ENCODE measurements around the gene GMDS. TPM values are rescaled to one million over a fixed set of nuclear protein-coding genes. Genes with fewer than 3 reads are reported as not detected.

The GMDS gene
- total RNA-seq, 1 experiment from 2014 or later, result 27.6 TPM

- H3K14ac ChIP-seq (ENCODE audit: insufficient read depth, low read length), result no peak overlapping the region
- no peak overlapping the region for H4K91ac ChIP-seq (ENCODE audit: insufficient read length, low read depth, low read length)
- no peak overlapping the region for H3K4ac ChIP-seq (ENCODE audit: low read depth, low read length)
- Mint-ChIP-seq H3K36me3 (ENCODE audit: insufficient read depth in 1 of 3, low read depth in 3 of 3) (peaks cover 0 to 2% (median 0%) of the 10 kb centered on the region in 3 experiments; a peak in 1 of 7 replicates), H3K9me3 (no peaks in the 10 kb centered on the region), H3K4me3 (no peak overlapping the region), H3K27me3 (ENCODE audit: low read depth) (no peaks in the 10 kb centered on the region), H3K27ac (no peak overlapping the region), H3K4me1 (peaks cover 26 to 27% of the 10 kb centered on the region in 2 experiments)
- H3K23me2 ChIP-seq (ENCODE audit: insufficient read length, low read depth, low read length, poor library complexity, severe bottlenecking), result no peaks in the 10 kb centered on the region
- H3K9ac ChIP-seq (ENCODE audit: extremely low read depth, insufficient read length, low read length), result no peak overlapping the region
- H3K27me3 ChIP-seq (ENCODE audit: insufficient read depth, low read length), result no peaks in the 10 kb centered on the region
- H3K23ac ChIP-seq (ENCODE audit: insufficient read length, low read depth, low read length), result no peak overlapping the region
- H2AFZ ChIP-seq (ENCODE audit: low read length), result no peak overlapping the region
- H3K4me2 ChIP-seq (ENCODE audit: insufficient read depth, insufficient read length, low read length), result no peak overlapping the region
- H2BK120ac ChIP-seq (ENCODE audit: low read depth, low read length, poor library complexity, severe bottlenecking), result no peak overlapping the region
- H2BK12ac ChIP-seq (ENCODE audit: insufficient read length, low read depth, low read length), result no peak overlapping the region
- H2AK5ac ChIP-seq (ENCODE audit: insufficient read length, low read length), result no peak overlapping the region
- H4K20me1 ChIP-seq (ENCODE audit: control insufficient read depth, insufficient read depth, insufficient read length), result no peaks in the 10 kb centered on the region
- no peak overlapping the region for H3T11ph ChIP-seq (ENCODE audit: low read length)
- H3K79me2 ChIP-seq (ENCODE audit: insufficient read depth, low read length), result no peaks in the 10 kb centered on the region
- no peak overlapping the region for H2BK15ac ChIP-seq (ENCODE audit: low read depth, low read length)
- WGBS (ENCODE audit: extremely low coverage, insufficient read length, low lambda C conversion rate), result no CpG with 5 or more reads among the region's 8 CpGs
- no peak overlapping the region for H3K18ac ChIP-seq (ENCODE audit: insufficient read length, low read depth, low read length)
- no peak overlapping the region for H2BK5ac ChIP-seq (ENCODE audit: insufficient read length, low read length)
- no peak for DNase-seq
- TF ChIP-seq CTCF (conservative IDR thresholded peaks at IDR 0.05), result no peak
- H3K79me1 ChIP-seq (ENCODE audit: insufficient read depth, low read depth, low read length, poor library complexity, severe bottlenecking), result no peaks in the 10 kb centered on the region
- peaks cover 3% of the 10 kb centered on the region; the same call in 1 of the 2 replicates for H3K4me1 ChIP-seq (ENCODE audit: insufficient read depth, low read length)
- no peak overlapping the region for H3K56ac ChIP-seq (ENCODE audit: insufficient read length, low read depth, low read length)
- no peaks in the 10 kb centered on the region for H3K9me3 ChIP-seq (ENCODE audit: control insufficient read depth, low read depth, low read length)
- no peak overlapping the region for H2BK20ac ChIP-seq (ENCODE audit: low read depth, low read length, poor library complexity, severe bottlenecking)
- H4K5ac ChIP-seq (ENCODE audit: insufficient read length, low read depth, low read length), result no peak overlapping the region
- no peak overlapping the region for H4K8ac ChIP-seq (replicated peaks; ENCODE audit: insufficient read length, low read depth, low read length)
- no peak overlapping the region for H3K27ac ChIP-seq (ENCODE audit: insufficient read length, low read depth, low read length)
These were observed 328.9 kb downstream of the GMDS start for GRCh38 chr6:1916334-1917070.
